ENCODE measurements around the gene COPS3.
"Not testable (repeated sequence)": the region's sequence is repeated elsewhere in the genome, so short reads cannot be mapped to it uniquely, and the experiment has no call there.

Gene COPS3

GRCh38 chr17:17258998-17259397 lies 22.0 kb downstream of the COPS3 start:
- Histone ChIP-seq H3K27ac (no peak overlapping the region), H3K4me3 (no peak overlapping the region)
- no peak for TF ChIP-seq CTCF (IDR thresholded peaks at IDR 0.05)
- no peak for DNase-seq (ENCODE audit: low spot score)

- Histone ChIP-seq H3K27ac (no peak overlapping the region), H3K4me3 (no peak overlapping the region)
- DNase-seq (ENCODE audit: low spot score) = no peak
- no peak for TF ChIP-seq CTCF (IDR thresholded peaks at IDR 0.05)
Measured at GRCh38 chr17:17258011-17258410, 23.0 kb downstream of the COPS3 start.

- DNase-seq (ENCODE audit: low spot score) = no peak
- TF ChIP-seq CTCF (IDR thresholded peaks at IDR 0.05) = no peak
- Histone ChIP-seq H3K27ac (no peak overlapping the region), H3K4me3 (no peak overlapping the region)
Measured at GRCh38 chr17:17256316-17256715, 24.7 kb downstream of the COPS3 start.

GRCh38 chr17:17255689-17256088 lies 25.4 kb downstream of the COPS3 start:
- not testable (repeated sequence) for DNase-seq (ENCODE audit: low spot score); H3K4me3 ChIP-seq; H3K27ac ChIP-seq

- TF ChIP-seq CTCF (IDR thresholded peaks at IDR 0.05) = no peak
- DNase-seq (ENCODE audit: low spot score) = no peak
- no peak overlapping the region for H3K27ac ChIP-seq
- H3K4me3 ChIP-seq = no peak overlapping the region
Measured at GRCh38 chr17:17254036-17254435, 27.0 kb downstream of the COPS3 start.

GRCh38 chr17:17253406-17253805 lies 27.6 kb downstream of the COPS3 start:
- TF ChIP-seq CTCF (IDR thresholded peaks at IDR 0.05) = no peak
- DNase-seq (ENCODE audit: low spot score) = no peak
- no peak overlapping the region for H3K4me3 ChIP-seq
- no peak overlapping the region for H3K27ac ChIP-seq

GRCh38 chr17:17252149-17252661 lies 28.8 kb downstream of the COPS3 start:
- no peak for TF ChIP-seq CTCF (IDR thresholded peaks at IDR 0.05)

GRCh38 chr17:17246879-17247278 lies 34.2 kb downstream of the COPS3 start:
- no peak overlapping the region for H3K27ac ChIP-seq
- no peak for DNase-seq (ENCODE audit: low spot score)

More at GRCh38 chr17:17252149-17252661, 28.8 kb downstream of the COPS3 start:
- DNase-seq (ENCODE audit: low spot score) = no peak
- Histone ChIP-seq H3K27ac (no peak overlapping the region), H3K4me3 (no peak overlapping the region)

More at GRCh38 chr17:17246879-17247278, 34.2 kb downstream of the COPS3 start:
- TF ChIP-seq CTCF (IDR thresholded peaks at IDR 0.05) = no peak
- no peak overlapping the region for H3K4me3 ChIP-seq

Measured in coronary artery (tissue), 2 donors.